ENCODE data around the gene HTRA3. TPM values are rescaled to one million over a fixed set of nuclear protein-coding genes. Genes with fewer than 3 reads are reported as not detected.

Gene HTRA3
- total RNA-seq, 1 experiment from 2014 or later = 2.3 TPM

GRCh38 chr4:8255698-8256441, 13.7 kb upstream of the HTRA3 start:
- H3K27ac Mint-ChIP-seq = no peak overlapping the region
- H3K36me3 Mint-ChIP-seq = no peaks in the 10 kb centered on the region
- ChIA-PET POLR2A (no interaction called here), CTCF (interaction anchor here (1.2 kb wide), 1 partner anchor 64 kb away, joined by 3 read pairs; no protein-coding TSS in a partner anchor)
- H3K4me1 Mint-ChIP-seq = peaks cover 3% of the 10 kb centered on the region; the same call in 1 of the 2 replicates
- no peaks in the 10 kb centered on the region; the same call in 1 of the 2 replicates for H3K27me3 Mint-ChIP-seq (ENCODE audit: low read depth)
- 0 out of 2 replicates have a peak, but pooled peaks cover 7% of the 10 kb centered on the region for H3K9me3 Mint-ChIP-seq
- TF ChIP-seq NR2C2 (CRISPR knock-in tag; IDR thresholded peaks at IDR 0.05) = no peak
- TF ChIP-seq, protein P1, sequence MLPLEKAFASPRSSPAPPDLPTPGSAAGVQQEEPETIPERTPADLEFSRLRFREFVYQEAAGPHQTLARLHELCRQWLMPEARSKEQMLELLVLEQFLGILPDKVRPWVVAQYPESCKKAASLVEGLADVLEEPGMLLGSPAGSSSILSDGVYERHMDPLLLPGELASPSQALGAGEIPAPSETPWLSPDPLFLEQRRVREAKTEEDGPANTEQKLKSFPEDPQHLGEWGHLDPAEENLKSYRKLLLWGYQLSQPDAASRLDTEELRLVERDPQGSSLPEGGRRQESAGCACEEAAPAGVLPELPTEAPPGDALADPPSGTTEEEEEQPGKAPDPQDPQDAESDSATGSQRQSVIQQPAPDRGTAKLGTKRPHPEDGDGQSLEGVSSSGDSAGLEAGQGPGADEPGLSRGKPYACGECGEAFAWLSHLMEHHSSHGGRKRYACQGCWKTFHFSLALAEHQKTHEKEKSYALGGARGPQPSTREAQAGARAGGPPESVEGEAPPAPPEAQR (CRISPR knock-in tag; IDR thresholded peaks at IDR 0.05) = no peak
- TF ChIP-seq, protein P2, sequence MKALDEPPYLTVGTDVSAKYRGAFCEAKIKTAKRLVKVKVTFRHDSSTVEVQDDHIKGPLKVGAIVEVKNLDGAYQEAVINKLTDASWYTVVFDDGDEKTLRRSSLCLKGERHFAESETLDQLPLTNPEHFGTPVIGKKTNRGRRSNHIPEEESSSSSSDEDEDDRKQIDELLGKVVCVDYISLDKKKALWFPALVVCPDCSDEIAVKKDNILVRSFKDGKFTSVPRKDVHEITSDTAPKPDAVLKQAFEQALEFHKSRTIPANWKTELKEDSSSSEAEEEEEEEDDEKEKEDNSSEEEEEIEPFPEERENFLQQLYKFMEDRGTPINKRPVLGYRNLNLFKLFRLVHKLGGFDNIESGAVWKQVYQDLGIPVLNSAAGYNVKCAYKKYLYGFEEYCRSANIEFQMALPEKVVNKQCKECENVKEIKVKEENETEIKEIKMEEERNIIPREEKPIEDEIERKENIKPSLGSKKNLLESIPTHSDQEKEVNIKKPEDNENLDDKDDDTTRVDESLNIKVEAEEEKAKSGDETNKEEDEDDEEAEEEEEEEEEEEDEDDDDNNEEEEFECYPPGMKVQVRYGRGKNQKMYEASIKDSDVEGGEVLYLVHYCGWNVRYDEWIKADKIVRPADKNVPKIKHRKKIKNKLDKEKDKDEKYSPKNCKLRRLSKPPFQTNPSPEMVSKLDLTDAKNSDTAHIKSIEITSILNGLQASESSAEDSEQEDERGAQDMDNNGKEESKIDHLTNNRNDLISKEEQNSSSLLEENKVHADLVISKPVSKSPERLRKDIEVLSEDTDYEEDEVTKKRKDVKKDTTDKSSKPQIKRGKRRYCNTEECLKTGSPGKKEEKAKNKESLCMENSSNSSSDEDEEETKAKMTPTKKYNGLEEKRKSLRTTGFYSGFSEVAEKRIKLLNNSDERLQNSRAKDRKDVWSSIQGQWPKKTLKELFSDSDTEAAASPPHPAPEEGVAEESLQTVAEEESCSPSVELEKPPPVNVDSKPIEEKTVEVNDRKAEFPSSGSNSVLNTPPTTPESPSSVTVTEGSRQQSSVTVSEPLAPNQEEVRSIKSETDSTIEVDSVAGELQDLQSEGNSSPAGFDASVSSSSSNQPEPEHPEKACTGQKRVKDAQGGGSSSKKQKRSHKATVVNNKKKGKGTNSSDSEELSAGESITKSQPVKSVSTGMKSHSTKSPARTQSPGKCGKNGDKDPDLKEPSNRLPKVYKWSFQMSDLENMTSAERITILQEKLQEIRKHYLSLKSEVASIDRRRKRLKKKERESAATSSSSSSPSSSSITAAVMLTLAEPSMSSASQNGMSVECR (CRISPR knock-in tag; IDR thresholded peaks at IDR 0.05; ENCODE audit: borderline replicate concordance) = no peak
- TF ChIP-seq ZNF416 (CRISPR knock-in tag; IDR thresholded peaks at IDR 0.05) = no peak
- TF ChIP-seq ZNF232 (CRISPR knock-in tag; IDR thresholded peaks at IDR 0.05) = no peak
- TF ChIP-seq, protein P3, sequence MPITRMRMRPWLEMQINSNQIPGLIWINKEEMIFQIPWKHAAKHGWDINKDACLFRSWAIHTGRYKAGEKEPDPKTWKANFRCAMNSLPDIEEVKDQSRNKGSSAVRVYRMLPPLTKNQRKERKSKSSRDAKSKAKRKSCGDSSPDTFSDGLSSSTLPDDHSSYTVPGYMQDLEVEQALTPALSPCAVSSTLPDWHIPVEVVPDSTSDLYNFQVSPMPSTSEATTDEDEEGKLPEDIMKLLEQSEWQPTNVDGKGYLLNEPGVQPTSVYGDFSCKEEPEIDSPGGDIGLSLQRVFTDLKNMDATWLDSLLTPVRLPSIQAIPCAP (CRISPR knock-in tag; IDR thresholded peaks at IDR 0.05) = no peak
- TF ChIP-seq ATF1 (CRISPR knock-in tag; IDR thresholded peaks at IDR 0.05) = no peak
- no peak for TF ChIP-seq ZNF423 (CRISPR knock-in tag; IDR thresholded peaks at IDR 0.05)
- TF ChIP-seq CREB1 (CRISPR knock-in tag; IDR thresholded peaks at IDR 0.05) = no peak
- no peak for TF ChIP-seq GABPB1 (CRISPR knock-in tag; IDR thresholded peaks at IDR 0.05)
- TF ChIP-seq HMGXB4 (CRISPR knock-in tag; IDR thresholded peaks at IDR 0.05) = no peak
- TF ChIP-seq JUN (CRISPR knock-in tag; IDR thresholded peaks at IDR 0.05) = no peak
- TF ChIP-seq GTF2I (CRISPR knock-in tag; conservative IDR thresholded peaks at IDR 0.05) = no peak
- TF ChIP-seq, protein P4, sequence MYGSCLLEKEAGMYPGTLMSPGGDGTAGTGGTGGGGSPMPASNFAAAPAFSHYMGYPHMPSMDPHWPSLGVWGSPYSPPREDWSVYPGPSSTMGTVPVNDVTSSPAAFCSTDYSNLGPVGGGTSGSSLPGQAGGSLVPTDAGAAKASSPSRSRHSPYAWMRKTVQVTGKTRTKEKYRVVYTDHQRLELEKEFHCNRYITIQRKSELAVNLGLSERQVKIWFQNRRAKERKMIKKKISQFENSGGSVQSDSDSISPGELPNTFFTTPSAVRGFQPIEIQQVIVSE (CRISPR knock-in tag; IDR thresholded peaks at IDR 0.05; ENCODE audit: borderline replicate concordance) = no peak
- no peak for TF ChIP-seq KAT7 (CRISPR knock-in tag; IDR thresholded peaks at IDR 0.05; ENCODE audit: borderline replicate concordance)
- no peak for TF ChIP-seq RORB (CRISPR knock-in tag; IDR thresholded peaks at IDR 0.05)
- TF ChIP-seq NR3C1 (CRISPR knock-in tag; conservative IDR thresholded peaks at IDR 0.05; ENCODE audit: low read depth) = no peak
- DNase-seq (ENCODE audit: low spot score) = no peak
- ATAC-seq = no peak
- H3K4me3 Mint-ChIP-seq = no peak overlapping the region
